Activated CD8-positive, alpha-beta T cell treated with anti-CD3 and anti-CD28 coated beads for 36 hours (primary cell): ENCODE data around the gene MRPL36. TPM values are rescaled to one million over a fixed set of nuclear protein-coding genes. Genes with fewer than 3 reads are reported as not detected.

Experiments
- ATAC-seq: fragments of 200-7000 bp; cut with Tn5 transposase; one replicate; pipeline ENCODE4 v1.10.0; 2021; ENCODE audit warnings: mild to moderate bottlenecking, moderate library complexity
- CTCF ChIA-PET: fragments of 350-600 bp; sonication (Branson Sonifier 250); formaldehyde crosslinking; loops from one replicate; lab custom pipeline; 2021; ENCODE audit warnings: antibody characterized with exemption; lab: Charles Lee
- POLR2A ChIA-PET: fragments of 350-600 bp; sonication (Branson Sonifier 250); formaldehyde crosslinking; loops from one replicate; lab custom pipeline; 2021; ENCODE audit warnings: antibody characterized with exemption; lab: Charles Lee
- DNase-seq: peaks from one replicate; pipeline ENCODE4 v3.0.0-alpha.2; 2020
- H3K27ac Mint-ChIP-seq: one replicate; pipeline ENCODE4 v1.8.0; 2021; ENCODE audit warnings: mild to moderate bottlenecking, mixed read lengths
- H3K27me3 Mint-ChIP-seq: one replicate; pipeline ENCODE4 v1.8.0; 2021; ENCODE audit warnings: mixed read lengths
- H3K36me3 Mint-ChIP-seq: one replicate; pipeline ENCODE4 v1.8.0; 2021; ENCODE audit warnings: low read depth, mixed read lengths
- H3K4me1 Mint-ChIP-seq: one replicate; pipeline ENCODE4 v1.8.0; 2021; ENCODE audit warnings: low read depth, mixed read lengths
- H3K4me3 Mint-ChIP-seq: one replicate; pipeline ENCODE4 v1.8.0; 2021; ENCODE audit warnings: mild to moderate bottlenecking, moderate library complexity, mixed read lengths
- H3K9me3 Mint-ChIP-seq: one replicate; pipeline ENCODE4 v1.8.0; 2021; ENCODE audit warnings: mixed read lengths
- intact Hi-C: fragments of 100-400 bp; cut with micrococcal nuclease; formaldehyde crosslinking; loops from one replicate; pipeline ENCODE4 v1.10.0; 2022
- total RNA-seq, 2 experiments: library from RNA; stranded (reverse); gene quantifications; one replicate each; pipeline ENCODE4 v1.2.3, GENCODE V29; 2021
- TF ChIP-seq, protein P1 (sequence below): fragments of 200-600 bp; IDR thresholded peaks from one replicate; pipeline ENCODE4 v1.8.0; 2022; ENCODE audit warnings: antibody characterized with exemption, mild to moderate bottlenecking

Gene MRPL36
- total RNA-seq, 2 experiments from 2014 or later, result 80.1 to 87.2 TPM

DNA sequence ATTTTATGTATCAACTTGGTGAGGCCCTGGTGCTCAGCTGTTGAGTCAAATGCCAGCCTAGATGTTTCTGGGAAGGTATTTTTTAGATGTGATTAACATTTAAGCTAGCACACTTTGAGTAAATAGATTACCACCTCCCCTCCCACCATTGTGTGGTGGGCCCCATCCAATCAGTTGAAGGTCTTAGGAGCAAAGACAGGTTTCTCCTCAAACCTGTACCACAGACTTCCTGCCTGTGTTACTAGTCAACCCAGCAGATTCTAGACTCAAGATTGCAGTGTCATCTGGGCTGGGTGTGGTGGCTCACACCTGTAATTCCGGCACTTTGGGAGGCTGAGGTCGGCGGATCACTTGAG lies 33.8 kb downstream of the MRPL36 start:
- no peak for DNase-seq
- CTCF ChIA-PET, result no interaction called here
- peaks cover 11% of the 10 kb centered on the region for H3K27me3 Mint-ChIP-seq
- no peak for ATAC-seq
- H3K4me3 Mint-ChIP-seq, result no peak overlapping the region
- H3K36me3 Mint-ChIP-seq, result no peaks in the 10 kb centered on the region
- TF ChIP-seq, protein P1, sequence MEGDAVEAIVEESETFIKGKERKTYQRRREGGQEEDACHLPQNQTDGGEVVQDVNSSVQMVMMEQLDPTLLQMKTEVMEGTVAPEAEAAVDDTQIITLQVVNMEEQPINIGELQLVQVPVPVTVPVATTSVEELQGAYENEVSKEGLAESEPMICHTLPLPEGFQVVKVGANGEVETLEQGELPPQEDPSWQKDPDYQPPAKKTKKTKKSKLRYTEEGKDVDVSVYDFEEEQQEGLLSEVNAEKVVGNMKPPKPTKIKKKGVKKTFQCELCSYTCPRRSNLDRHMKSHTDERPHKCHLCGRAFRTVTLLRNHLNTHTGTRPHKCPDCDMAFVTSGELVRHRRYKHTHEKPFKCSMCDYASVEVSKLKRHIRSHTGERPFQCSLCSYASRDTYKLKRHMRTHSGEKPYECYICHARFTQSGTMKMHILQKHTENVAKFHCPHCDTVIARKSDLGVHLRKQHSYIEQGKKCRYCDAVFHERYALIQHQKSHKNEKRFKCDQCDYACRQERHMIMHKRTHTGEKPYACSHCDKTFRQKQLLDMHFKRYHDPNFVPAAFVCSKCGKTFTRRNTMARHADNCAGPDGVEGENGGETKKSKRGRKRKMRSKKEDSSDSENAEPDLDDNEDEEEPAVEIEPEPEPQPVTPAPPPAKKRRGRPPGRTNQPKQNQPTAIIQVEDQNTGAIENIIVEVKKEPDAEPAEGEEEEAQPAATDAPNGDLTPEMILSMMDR, result no peak
- no peaks in the 10 kb centered on the region for H3K4me1 Mint-ChIP-seq
- POLR2A ChIA-PET, result no interaction called here
- no peaks in the 10 kb centered on the region for H3K9me3 Mint-ChIP-seq
- intact Hi-C loops, result loop anchor here (10.0 kb wide), 1 partner anchor 249 kb away; no protein-coding TSS in a partner anchor
- H3K27ac Mint-ChIP-seq, result no peak overlapping the region

DNA sequence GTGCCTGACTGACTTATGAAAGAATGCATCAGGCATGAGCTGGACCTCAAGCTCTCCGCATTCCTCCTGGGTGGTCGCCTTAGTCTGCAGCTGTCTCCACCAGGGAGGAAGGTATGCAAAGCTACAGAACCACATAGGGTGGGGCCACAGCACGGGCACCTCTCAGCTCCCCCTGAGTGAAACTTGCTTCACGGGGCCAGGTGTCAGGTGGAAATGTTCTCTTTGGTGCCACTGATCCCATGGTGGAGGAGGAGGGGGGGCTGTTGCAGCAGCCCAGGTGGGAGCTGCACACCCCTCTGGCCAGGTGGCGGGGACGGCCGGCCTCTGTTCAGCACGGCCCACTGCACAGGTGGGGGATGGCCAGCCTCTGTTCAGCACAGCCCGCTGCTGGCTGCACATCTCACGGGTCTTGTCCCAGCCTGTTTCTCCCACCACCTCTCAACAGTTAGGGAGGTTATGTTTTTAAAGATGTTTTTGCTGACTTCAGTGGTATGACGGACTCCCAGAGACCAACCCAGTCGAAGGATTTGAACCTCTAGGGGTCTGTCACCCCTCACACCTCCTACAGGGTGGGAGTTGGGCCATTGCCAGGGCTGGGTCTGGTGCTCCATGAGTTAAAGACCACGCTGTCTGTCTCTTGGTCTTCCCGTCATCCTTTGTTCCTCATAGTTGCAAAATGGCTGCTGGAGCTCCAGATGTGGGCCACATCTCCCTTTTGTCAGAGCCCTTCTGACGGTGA lies 34.3 kb downstream of the MRPL36 start:
- H3K36me3 Mint-ChIP-seq, result no peaks in the 10 kb centered on the region
- ATAC-seq (no peak), DNase-seq (no peak)
- no peaks in the 10 kb centered on the region for H3K4me1 Mint-ChIP-seq
- H3K27ac Mint-ChIP-seq, result no peak overlapping the region
- TF ChIP-seq, protein P1, result no peak
- peaks cover 11% of the 10 kb centered on the region for H3K27me3 Mint-ChIP-seq
- no peaks in the 10 kb centered on the region for H3K9me3 Mint-ChIP-seq
- CTCF ChIA-PET, result interaction anchor here (1.4 kb wide), 1 partner anchor 20 kb away, joined by 4 read pairs; no protein-coding TSS in a partner anchor
- intact Hi-C loops, result loop anchor here (10.0 kb wide), 1 partner anchor 249 kb away; no protein-coding TSS in a partner anchor
- POLR2A ChIA-PET, result no interaction called here
- no peak overlapping the region for H3K4me3 Mint-ChIP-seq

DNA sequence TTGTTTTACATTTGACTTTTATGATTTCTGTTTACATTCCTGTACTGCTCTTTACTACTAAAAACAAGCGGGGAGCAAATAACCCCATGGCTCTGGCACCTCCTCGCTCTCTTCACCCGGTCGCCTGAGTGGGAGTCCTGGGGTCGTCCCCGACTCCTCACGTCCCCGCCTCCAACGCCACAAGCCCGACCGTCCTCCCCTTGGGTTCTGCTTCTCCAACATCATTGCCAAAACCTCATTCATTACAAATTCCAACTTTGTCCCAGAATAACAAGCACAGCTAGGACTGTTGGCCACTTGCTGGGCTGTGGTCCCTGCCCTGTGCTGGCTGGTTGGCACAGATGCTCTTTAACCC lies 35.1 kb downstream of the MRPL36 start:
- DNase-seq, result no peak

DNA sequence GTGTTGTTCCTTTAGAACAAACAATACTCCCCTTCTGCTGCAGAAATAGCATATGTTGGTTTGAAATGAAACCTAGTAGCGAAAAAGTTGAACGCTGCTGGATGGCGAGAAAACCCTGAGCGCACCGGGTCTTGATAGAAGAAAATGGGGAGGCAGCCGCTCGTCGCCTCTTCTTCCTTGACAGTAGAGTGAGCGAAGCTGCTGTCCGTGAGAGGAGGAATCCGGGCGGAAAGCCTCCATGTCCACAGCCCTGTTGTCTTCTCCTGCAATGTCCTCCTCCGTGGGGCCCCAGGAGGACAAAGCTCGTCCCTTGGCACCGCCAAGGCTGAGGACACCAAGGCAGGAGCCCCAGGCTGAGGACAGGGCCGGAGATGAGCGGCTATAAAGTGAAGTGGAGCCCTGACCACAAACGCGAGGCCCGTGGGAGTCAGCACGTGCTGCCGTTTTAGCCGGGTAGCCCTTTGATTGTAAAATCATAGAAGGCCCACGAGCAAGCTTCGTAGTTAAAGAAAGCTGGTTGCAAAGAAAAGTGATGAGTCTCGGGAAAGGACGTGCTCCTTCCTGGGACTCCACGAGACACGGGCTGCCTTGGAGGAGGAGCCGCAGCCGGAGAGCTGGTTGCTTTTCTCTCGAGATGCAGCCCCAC lies 35.6 kb downstream of the MRPL36 start:
- DNase-seq (no peak), ATAC-seq (no peak)
- intact Hi-C loops, result loop anchor here (10.0 kb wide), 1 partner anchor 251 kb away; no protein-coding TSS in a partner anchor
- no peak overlapping the region for H3K27ac Mint-ChIP-seq
- no peaks in the 10 kb centered on the region for H3K9me3 Mint-ChIP-seq
- ChIA-PET POLR2A (interaction anchor here (0.9 kb wide), 1 partner anchor 37 kb away, joined by 3 read pairs; the partner anchor contains the start of gene NDUFS6), CTCF (interaction anchor here (0.7 to 1.7 kb wide), 8 partner anchors 8 to 56 kb away, joined by 3 to 6 read pairs (median 4); no protein-coding TSS in a partner anchor)
- TF ChIP-seq, protein P1, result peak; percentile 17
- H3K4me1 Mint-ChIP-seq, result no peaks in the 10 kb centered on the region
- H3K27me3 Mint-ChIP-seq, result peaks cover 11% of the 10 kb centered on the region
- H3K36me3 Mint-ChIP-seq, result no peaks in the 10 kb centered on the region
- H3K4me3 Mint-ChIP-seq, result no peak overlapping the region

More for the DNA sequence above, 35.1 kb downstream of the MRPL36 start:
- H3K27ac Mint-ChIP-seq, result no peak overlapping the region
- ChIA-PET CTCF (interaction anchor here (1.4 to 1.7 kb wide), 4 partner anchors 8 to 38 kb away, joined by 3 to 6 read pairs (median 4); no protein-coding TSS in a partner anchor), POLR2A (no interaction called here)
- no peaks in the 10 kb centered on the region for H3K36me3 Mint-ChIP-seq
- no peak for ATAC-seq
- intact Hi-C loops, result loop anchor here (10.0 kb wide), 1 partner anchor 250 kb away; no protein-coding TSS in a partner anchor
- H3K4me1 Mint-ChIP-seq, result no peaks in the 10 kb centered on the region
- no peak overlapping the region for H3K4me3 Mint-ChIP-seq
- peaks cover 11% of the 10 kb centered on the region for H3K27me3 Mint-ChIP-seq
- TF ChIP-seq, protein P1, result no peak
- no peaks in the 10 kb centered on the region for H3K9me3 Mint-ChIP-seq
